HEK293T (cell line): ENCODE results near the gene SERPINA4.

ENCODE experiments used
- CTCF ChIA-PET: fragments of 350-600 bp; formaldehyde crosslinking; extraction: SDS; loops from one replicate; lab custom pipeline; 2021; ENCODE audit warnings: antibody characterized with exemption, inconsistent platforms; lab: Yijun Ruan, JAX
- POLR2A ChIA-PET: fragments of 350-600 bp; formaldehyde crosslinking; extraction: SDS; loops from one replicate; lab custom pipeline; 2020; ENCODE audit warnings: antibody characterized with exemption, inconsistent platforms; lab: Yijun Ruan, JAX
- DNase-seq: peaks from one replicate; pipeline ENCODE4 v3.0.0; 2012; ENCODE audit warnings: mixed read lengths; ENCODE audit errors: extremely low spot score
- ARNT ChIP-seq: fragments of 450-650 bp; IDR thresholded peaks from 2 replicates; pipeline ENCODE4 v1.6.1; 2017; ENCODE audit warnings: mild to moderate bottlenecking
- BHLHE40 ChIP-seq: fragments of 450-650 bp; IDR thresholded peaks from 2 replicates; pipeline ENCODE4 v1.6.1; 2016; ENCODE audit warnings: mild to moderate bottlenecking, moderate library complexity, borderline replicate concordance
- CTBP1 ChIP-seq: fragments of 450-650 bp; IDR thresholded peaks from 2 replicates; pipeline ENCODE4 v1.6.1; 2016; ENCODE audit warnings: borderline replicate concordance
- ELF4 ChIP-seq: fragments of 450-650 bp; IDR thresholded peaks from 2 replicates; pipeline ENCODE4 v1.6.1; 2017; ENCODE audit warnings: antibody characterized with exemption
- FOXA1 ChIP-seq: fragments of 450-650 bp; IDR thresholded peaks from 2 replicates; pipeline ENCODE4 v1.6.1; 2016; ENCODE audit warnings: mild to moderate bottlenecking
- FOXK2 ChIP-seq: fragments of 450-650 bp; IDR thresholded peaks from 2 replicates; pipeline ENCODE4 v1.6.1; 2016; ENCODE audit warnings: mild to moderate bottlenecking
- FOXM1 ChIP-seq: fragments of 450-650 bp; IDR thresholded peaks from 2 replicates; pipeline ENCODE4 v1.6.1; 2017; ENCODE audit warnings: mild to moderate bottlenecking, borderline replicate concordance
- HDGF ChIP-seq: fragments of 450-650 bp; IDR thresholded peaks from 2 replicates; pipeline ENCODE4 v1.6.1; 2017; ENCODE audit warnings: antibody characterized with exemption, borderline replicate concordance
- L3MBTL2 ChIP-seq: fragments of 450-650 bp; conservative IDR thresholded peaks from 2 replicates; pipeline ENCODE4 v1.6.1; 2016; ENCODE audit warnings: mild to moderate bottlenecking
- LEF1 ChIP-seq: fragments of 450-650 bp; IDR thresholded peaks from 2 replicates; pipeline ENCODE4 v1.6.1; 2017; ENCODE audit warnings: mild to moderate bottlenecking, borderline replicate concordance
- NFRKB ChIP-seq: fragments of 450-650 bp; IDR thresholded peaks from 2 replicates; pipeline ENCODE4 v1.6.1; 2016; ENCODE audit warnings: mild to moderate bottlenecking, moderate library complexity
- SP1 ChIP-seq: fragments of 450-650 bp; IDR thresholded peaks from 2 replicates; pipeline ENCODE4 v1.6.1; 2017
- SUZ12 ChIP-seq: fragments of 450-650 bp; IDR thresholded peaks from 2 replicates; pipeline ENCODE4 v1.6.1; 2016; ENCODE audit warnings: mild to moderate bottlenecking
- TARDBP ChIP-seq: fragments of 450-650 bp; IDR thresholded peaks from 2 replicates; pipeline ENCODE4 v1.6.1; 2016
- ZNF384 ChIP-seq: fragments of 450-650 bp; IDR thresholded peaks from 2 replicates; pipeline ENCODE4 v1.6.1; 2016
- TF ChIP-seq, protein P1 (sequence below): fragments of 450-650 bp; IDR thresholded peaks from 2 replicates; pipeline ENCODE4 v1.6.1; 2016

The SERPINA4 gene

DNA sequence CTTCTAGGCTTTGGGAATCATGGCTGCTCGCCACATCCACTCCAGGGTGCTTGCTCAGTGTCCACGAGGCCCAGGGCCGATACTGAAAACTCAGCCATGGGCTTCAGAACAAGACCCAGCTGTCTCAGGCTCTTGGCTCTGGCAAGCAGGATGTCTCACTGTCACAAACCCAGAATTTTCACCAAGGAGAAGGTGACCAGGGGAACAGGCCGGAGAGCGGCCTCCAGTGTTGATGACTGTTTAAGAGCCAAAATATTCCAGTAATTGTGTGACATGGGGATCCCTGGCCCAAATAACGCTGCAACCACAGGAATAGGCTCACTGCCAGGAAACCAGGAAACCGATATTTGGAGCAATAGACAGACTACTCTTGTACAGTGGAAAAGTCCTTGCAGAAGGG, 10.2 kb downstream of the SERPINA4 start:
- TF ChIP-seq ELF4 (no peak), HDGF (no peak), CTBP1 (no peak), NFRKB (no peak), FOXM1 (no peak), BHLHE40 (no peak), SUZ12 (no peak), FOXA1 (no peak), FOXK2 (no peak), TARDBP (no peak), L3MBTL2 (no peak), ARNT (no peak), ZNF384 (no peak), LEF1 (no peak)
- TF ChIP-seq, protein P1, sequence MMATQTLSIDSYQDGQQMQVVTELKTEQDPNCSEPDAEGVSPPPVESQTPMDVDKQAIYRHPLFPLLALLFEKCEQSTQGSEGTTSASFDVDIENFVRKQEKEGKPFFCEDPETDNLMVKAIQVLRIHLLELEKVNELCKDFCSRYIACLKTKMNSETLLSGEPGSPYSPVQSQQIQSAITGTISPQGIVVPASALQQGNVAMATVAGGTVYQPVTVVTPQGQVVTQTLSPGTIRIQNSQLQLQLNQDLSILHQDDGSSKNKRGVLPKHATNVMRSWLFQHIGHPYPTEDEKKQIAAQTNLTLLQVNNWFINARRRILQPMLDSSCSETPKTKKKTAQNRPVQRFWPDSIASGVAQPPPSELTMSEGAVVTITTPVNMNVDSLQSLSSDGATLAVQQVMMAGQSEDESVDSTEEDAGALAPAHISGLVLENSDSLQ = no peak
- POLR2A ChIA-PET = no interaction called here
- CTCF ChIA-PET = interaction anchor here (1.5 kb wide), 1 partner anchor 22 kb away, joined by 3 read pairs; no protein-coding TSS in a partner anchor
- DNase-seq = no peak

DNA sequence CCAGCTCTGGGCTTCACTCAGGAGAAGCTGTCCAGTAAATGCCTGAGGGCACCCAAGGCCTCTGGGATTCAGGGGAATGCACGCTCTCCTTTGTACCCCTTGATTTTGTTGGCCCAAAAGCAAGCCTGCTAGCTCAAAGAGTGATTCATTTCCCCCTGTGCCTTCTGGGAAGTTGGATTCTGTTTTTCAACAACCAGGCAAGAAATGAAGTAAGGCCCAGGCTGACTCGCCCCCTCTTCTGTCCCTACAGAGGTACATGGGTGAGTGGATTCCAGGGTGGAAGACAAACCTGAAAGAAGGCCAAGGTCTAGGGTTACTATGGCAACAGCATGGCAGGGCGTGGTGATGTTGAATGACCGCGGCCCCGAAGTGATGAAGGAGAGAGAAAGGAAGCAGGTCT, 10.7 kb downstream of the SERPINA4 start:
- ChIA-PET CTCF (interaction anchor here (1.5 kb wide), 1 partner anchor 23 kb away, joined by 3 read pairs; no protein-coding TSS in a partner anchor), POLR2A (no interaction called here)
- no peak for TF ChIP-seq BHLHE40
- no peak for TF ChIP-seq NFRKB
- TF ChIP-seq HDGF = no peak
- TF ChIP-seq, protein P1 = no peak
- no peak for TF ChIP-seq FOXA1
- TF ChIP-seq SP1 = no peak
- no peak for DNase-seq

DNA sequence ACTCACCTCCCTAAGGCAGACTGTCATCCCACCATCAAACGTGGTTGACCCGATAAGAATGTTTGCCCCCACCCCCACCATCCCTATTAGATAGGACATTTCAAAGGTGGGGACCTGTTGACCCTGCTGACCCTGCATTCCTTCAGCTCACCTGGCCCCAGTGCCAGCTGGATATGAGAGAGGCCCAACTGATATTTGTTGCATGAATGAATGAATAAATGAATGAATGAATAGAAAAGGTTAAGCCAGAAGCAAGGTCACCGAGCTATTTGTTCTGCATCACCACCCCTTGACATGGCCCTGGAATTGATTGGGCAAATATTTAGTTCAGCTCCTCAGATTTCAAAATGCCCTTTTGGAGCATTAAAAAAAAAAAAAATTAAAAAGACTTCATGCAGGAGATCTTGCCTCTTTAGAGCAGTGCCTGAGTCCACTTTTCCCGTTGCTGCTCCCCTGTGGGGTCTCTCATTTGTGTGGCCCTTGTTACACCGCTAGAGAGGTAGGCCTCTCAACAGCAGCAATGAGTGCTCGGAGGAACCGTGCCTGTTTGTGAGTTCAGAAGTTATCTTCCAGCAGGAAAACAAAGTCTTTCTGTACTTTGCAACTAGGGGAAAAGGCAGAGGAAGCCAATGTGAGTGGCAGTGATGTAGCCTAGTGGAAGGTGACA, 11.5 kb downstream of the SERPINA4 start:
- POLR2A ChIA-PET = no interaction called here
- no peak for TF ChIP-seq SP1
- no peak for TF ChIP-seq HDGF
- TF ChIP-seq ELF4 = no peak
- no peak for TF ChIP-seq SUZ12
- no peak for TF ChIP-seq L3MBTL2
- no peak for TF ChIP-seq FOXK2
- no peak for TF ChIP-seq CTBP1
- no peak for TF ChIP-seq BHLHE40
- no peak for TF ChIP-seq ARNT
- TF ChIP-seq LEF1 = no peak
- TF ChIP-seq FOXM1 = no peak
- CTCF ChIA-PET = interaction anchor here (0.6 kb wide), 1 partner anchor 983 kb away, joined by 3 read pairs; no protein-coding TSS in a partner anchor

DNA sequence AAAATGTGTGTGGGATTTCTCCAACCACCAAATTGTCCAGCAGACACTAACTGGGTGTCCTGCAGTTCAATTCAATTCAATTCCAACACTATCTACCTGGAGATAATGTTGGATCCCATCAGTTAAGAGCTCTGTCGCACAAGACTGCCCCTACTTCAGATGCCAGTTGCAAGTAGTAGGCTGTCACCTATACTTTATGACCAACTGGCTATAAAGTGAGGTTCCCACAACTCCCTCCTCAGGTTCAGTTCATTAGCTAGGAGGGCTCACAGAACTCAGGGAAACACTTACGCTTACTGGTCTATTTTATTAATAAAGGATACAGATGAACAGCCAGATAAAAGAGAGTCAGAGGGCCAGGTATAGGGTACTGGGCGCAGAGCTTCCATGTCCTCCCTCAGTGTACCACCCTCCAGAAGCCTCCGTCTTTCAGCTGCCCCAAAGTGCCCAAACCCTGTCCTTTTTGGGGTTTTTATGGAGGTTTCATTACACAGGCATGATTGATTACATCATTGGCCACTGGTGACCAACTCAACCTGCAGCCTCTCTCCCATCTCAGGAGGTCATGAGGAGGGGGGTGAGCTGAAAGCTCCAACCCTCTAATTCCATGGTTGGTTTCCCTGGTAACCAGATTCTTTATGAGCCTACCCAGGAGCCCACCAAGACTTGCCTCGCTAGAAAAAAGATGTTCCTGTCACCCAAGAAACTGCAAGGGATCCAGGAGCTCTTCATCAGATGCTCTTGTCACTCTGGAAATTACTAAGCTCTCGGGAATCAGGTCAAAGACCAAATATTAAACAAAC, 12.4 kb downstream of the SERPINA4 start:
- ChIA-PET POLR2A (no interaction called here), CTCF (interaction anchor here (1.5 kb wide), 1 partner anchor 25 kb away, joined by 4 read pairs; no protein-coding TSS in a partner anchor)
- DNase-seq = no peak
- TF ChIP-seq NFRKB (no peak), SP1 (no peak), LEF1 (no peak), L3MBTL2 (no peak), HDGF (no peak), FOXA1 (no peak), TARDBP (no peak), ARNT (no peak), SUZ12 (no peak), ZNF384 (no peak), CTBP1 (no peak), FOXK2 (no peak), ELF4 (no peak), FOXM1 (no peak), BHLHE40 (no peak)
- TF ChIP-seq, protein P1 = no peak

More for the DNA sequence above, 11.5 kb downstream of the SERPINA4 start:
- no peak for DNase-seq

DNA sequence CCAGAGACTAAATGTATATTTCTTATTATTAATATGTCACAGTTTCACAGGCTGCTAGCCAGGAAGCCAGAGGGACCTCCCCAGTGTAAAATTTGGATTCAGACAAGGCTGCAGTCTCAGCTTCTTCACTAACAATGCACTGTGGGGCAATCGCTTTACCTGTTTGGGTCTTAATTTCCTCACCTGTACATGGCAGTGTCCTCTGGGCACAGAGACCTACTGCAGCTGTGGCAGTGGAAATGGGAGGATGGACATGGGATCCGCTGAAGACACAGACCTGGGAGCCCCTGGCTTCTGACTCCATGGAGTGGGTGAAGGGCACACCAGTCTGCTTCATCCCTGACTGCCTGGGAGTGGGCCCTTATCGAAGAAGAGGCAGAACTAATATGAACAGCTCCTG, 13.1 kb downstream of the SERPINA4 start:
- CTCF ChIA-PET = interaction anchor here (1.5 kb wide), 1 partner anchor 25 kb away, joined by 4 read pairs; no protein-coding TSS in a partner anchor
- TF ChIP-seq HDGF (no peak), CTBP1 (no peak), ZNF384 (no peak), FOXM1 (no peak), SUZ12 (no peak), TARDBP (no peak), FOXA1 (no peak), L3MBTL2 (no peak), NFRKB (no peak), SP1 (no peak), ARNT (no peak)
- POLR2A ChIA-PET = no interaction called here

More for the DNA sequence above, 13.1 kb downstream of the SERPINA4 start:
- no peak for DNase-seq
